Esophagus muscularis mucosa (tissue), 4 donors: ENCODE results near the gene SLC7A8. TPM values are rescaled to one million over a fixed set of nuclear protein-coding genes. Genes with fewer than 3 reads are reported as not detected.

Source experiments
- DNase-seq: peaks from one replicate; pipeline ENCODE4 v3.0.0-alpha.2; 2017; ENCODE audit errors: extremely low spot score
- H3K27ac ChIP-seq, 4 donors: fragments of 200-600 bp; sonication (generic); replicated peaks in 1 of 4; 1 replicate in 3 of 4; 2 replicates in 1 of 4; pipeline ENCODE4 v1.5.1; 2016 to 2019; ENCODE audit warnings: mild to moderate bottlenecking in 1 of 4
- H3K27me3 ChIP-seq, 4 donors: fragments of 200-600 bp; sonication (generic); one replicate each; pipeline versions ENCODE4 v1.5.1 to v1.6.0; 2016 to 2019
- H3K36me3 ChIP-seq, 4 donors: fragments of 200-600 bp; sonication (generic); one replicate each; pipeline ENCODE4 v1.5.1; 2016 to 2019
- H3K4me1 ChIP-seq, 4 donors: fragments of 200-600 bp; sonication (generic); one replicate each; pipeline ENCODE4 v1.5.1; 2016 to 2019
- H3K4me3 ChIP-seq, 4 donors: fragments of 200-600 bp; sonication (generic); 1 replicate in 2 of 4; 2 replicates in 2 of 4; pipeline ENCODE4 v1.5.1; 2016 to 2019; ENCODE audit warnings: mild to moderate bottlenecking in 4 of 4, moderate library complexity in 1 of 4
- H3K9me3 ChIP-seq, 4 donors: fragments of 200-600 bp; sonication (generic); 1 replicate in 3 of 4; 2 replicates in 1 of 4; pipeline ENCODE4 v1.5.1; 2016 to 2019
- EP300 ChIP-seq: sonication (generic); formaldehyde crosslinking; IDR thresholded peaks from one replicate; pipeline ENCODE4 v1.6.1; 2017; ENCODE audit warnings: antibody characterized with exemption
- POLR2A ChIP-seq: fragments of 450-650 bp; IDR thresholded peaks from one replicate; pipeline ENCODE4 v1.6.1; 2017; ENCODE audit warnings: antibody characterized with exemption, moderate library complexity, mild to moderate bottlenecking, low read depth
- POLR2AphosphoS5 ChIP-seq, 2 donors: sonication (generic); formaldehyde crosslinking; IDR thresholded peaks; one replicate each; pipeline ENCODE4 v1.6.1; 2017; ENCODE audit warnings: antibody characterized with exemption in 2 of 2
- WGBS: methylation state at CpG from one replicate; pipeline ENCODE4 v1.1.5; 2018; 5-methylcytosine and 5-hydroxymethylcytosine counted together
- intact Hi-C: fragments of 100-400 bp; cut with DNase I; formaldehyde crosslinking; loops from one replicate; pipeline ENCODE4 v1.15.1; 2023
- total RNA-seq, 4 donors: library from RNA; depleted of rRNA; stranded (reverse); fragments of >200 nt; gene quantifications; one replicate each; pipeline versions ENCODE4 v1.1.0 to v1.2.1, GENCODE V29; 2016
- TF ChIP-seq, protein P1 (sequence below), 3 experiments: fragments of 200-600 bp in 2 of 3; fragments of 450-650 bp in 1 of 3; sonication (generic) in 2 of 3; IDR thresholded peaks; one replicate each; pipeline ENCODE4 v1.5.1; 2017 to 2019; ENCODE audit warnings: antibody characterized with exemption in 3 of 3, mild to moderate bottlenecking in 2 of 3, moderate library complexity in 1 of 3

Gene SLC7A8
- total RNA-seq, 4 donors from 2014 or later: 19.5 to 48.3 (median 32.5) TPM

DNA sequence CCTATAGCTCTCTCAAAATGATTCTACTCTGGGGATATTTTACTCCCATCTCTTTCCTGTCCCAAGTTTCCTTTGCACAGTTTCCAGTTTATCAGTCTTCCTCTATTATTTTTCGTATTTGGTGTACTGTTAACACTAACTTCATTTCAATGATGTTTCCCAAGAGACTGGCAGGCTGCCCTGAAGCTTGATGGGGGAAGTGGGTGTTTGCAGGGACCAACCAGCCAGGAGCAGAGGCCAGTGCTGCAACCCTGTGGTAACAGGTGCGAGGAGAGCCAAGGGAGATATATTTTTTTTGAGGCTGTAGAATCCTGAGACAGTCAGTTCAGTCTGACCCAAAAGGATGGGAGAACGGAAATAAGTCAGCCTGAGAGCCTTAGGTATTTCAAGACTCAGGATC is 52.6 kb downstream of the SLC7A8 start:
- H3K36me3 ChIP-seq: peaks cover 18 to 65% (median 54%) of the 10 kb centered on the region in 4 donors
- peak overlapping the region; percentile 29 to 64 (median 54) for H3K27ac ChIP-seq
- TF ChIP-seq, protein P1, sequence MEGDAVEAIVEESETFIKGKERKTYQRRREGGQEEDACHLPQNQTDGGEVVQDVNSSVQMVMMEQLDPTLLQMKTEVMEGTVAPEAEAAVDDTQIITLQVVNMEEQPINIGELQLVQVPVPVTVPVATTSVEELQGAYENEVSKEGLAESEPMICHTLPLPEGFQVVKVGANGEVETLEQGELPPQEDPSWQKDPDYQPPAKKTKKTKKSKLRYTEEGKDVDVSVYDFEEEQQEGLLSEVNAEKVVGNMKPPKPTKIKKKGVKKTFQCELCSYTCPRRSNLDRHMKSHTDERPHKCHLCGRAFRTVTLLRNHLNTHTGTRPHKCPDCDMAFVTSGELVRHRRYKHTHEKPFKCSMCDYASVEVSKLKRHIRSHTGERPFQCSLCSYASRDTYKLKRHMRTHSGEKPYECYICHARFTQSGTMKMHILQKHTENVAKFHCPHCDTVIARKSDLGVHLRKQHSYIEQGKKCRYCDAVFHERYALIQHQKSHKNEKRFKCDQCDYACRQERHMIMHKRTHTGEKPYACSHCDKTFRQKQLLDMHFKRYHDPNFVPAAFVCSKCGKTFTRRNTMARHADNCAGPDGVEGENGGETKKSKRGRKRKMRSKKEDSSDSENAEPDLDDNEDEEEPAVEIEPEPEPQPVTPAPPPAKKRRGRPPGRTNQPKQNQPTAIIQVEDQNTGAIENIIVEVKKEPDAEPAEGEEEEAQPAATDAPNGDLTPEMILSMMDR (IDR thresholded peaks at IDR 0.05): no peak
- TF ChIP-seq POLR2AphosphoS5 (IDR thresholded peaks at IDR 0.05): peak; percentile 32 to 34
- no peak for TF ChIP-seq POLR2A
- TF ChIP-seq EP300: no peak
- intact Hi-C loops: no loop called here
- H3K9me3 ChIP-seq: no peaks in the 10 kb centered on the region
- peaks cover 0 to 28% (median 27%) of the 10 kb centered on the region in 4 donors for H3K4me1 ChIP-seq
- no peaks in the 10 kb centered on the region for H3K27me3 ChIP-seq
- 43% methylated on average over 3 of the region's 3 CpGs for WGBS
- no peak for DNase-seq
- H3K4me3 ChIP-seq: no peak overlapping the region

DNA sequence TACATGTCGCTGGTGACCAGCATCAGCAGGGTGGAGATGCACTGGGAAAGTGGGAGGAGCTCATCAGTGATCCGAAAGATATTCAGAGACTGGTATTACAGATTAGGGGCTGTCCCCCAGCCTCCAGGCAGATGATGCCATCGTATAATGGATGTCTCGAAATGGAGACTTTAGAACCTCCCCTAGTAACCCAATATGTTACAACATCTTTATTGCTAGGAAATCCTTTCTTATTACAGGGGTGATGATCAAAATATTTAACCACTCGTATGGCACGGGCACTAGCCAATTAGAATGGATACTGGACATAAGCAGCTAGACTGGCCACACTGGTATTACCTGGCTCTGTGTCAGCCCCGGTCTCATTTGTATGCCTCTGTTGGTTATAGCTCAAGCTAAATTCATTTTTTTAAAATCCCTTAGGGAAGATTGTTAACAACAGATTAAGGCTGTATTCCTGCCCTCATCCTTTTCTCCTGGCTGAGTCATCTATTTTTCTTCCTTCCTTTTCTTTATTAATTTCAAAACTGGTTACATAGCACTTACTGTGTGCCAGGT is 53.6 kb downstream of the SLC7A8 start:
- intact Hi-C loops: loop anchor here (10.0 kb wide), 1 partner anchor 175 kb away; the partner anchor contains the start of genes BCL2L2 and PPP1R3E
- 97% methylated on average over 7 of the region's 7 CpGs for WGBS
- Histone ChIP-seq H3K36me3 (peaks cover 18 to 63% (median 53%) of the 10 kb centered on the region in 4 donors), H3K27me3 (no peaks in the 10 kb centered on the region), H3K9me3 (no peaks in the 10 kb centered on the region), H3K4me1 (peaks cover 0 to 31% (median 30%) of the 10 kb centered on the region in 4 donors), H3K4me3 (no peak overlapping the region), H3K27ac (peak overlapping the region; percentile 29 to 64 (median 54))
- no peak for DNase-seq
- TF ChIP-seq, protein P1 (IDR thresholded peaks at IDR 0.05): no peak
- TF ChIP-seq POLR2A: no peak
- TF ChIP-seq EP300: no peak
- TF ChIP-seq POLR2AphosphoS5 (IDR thresholded peaks at IDR 0.05): no peak

DNA sequence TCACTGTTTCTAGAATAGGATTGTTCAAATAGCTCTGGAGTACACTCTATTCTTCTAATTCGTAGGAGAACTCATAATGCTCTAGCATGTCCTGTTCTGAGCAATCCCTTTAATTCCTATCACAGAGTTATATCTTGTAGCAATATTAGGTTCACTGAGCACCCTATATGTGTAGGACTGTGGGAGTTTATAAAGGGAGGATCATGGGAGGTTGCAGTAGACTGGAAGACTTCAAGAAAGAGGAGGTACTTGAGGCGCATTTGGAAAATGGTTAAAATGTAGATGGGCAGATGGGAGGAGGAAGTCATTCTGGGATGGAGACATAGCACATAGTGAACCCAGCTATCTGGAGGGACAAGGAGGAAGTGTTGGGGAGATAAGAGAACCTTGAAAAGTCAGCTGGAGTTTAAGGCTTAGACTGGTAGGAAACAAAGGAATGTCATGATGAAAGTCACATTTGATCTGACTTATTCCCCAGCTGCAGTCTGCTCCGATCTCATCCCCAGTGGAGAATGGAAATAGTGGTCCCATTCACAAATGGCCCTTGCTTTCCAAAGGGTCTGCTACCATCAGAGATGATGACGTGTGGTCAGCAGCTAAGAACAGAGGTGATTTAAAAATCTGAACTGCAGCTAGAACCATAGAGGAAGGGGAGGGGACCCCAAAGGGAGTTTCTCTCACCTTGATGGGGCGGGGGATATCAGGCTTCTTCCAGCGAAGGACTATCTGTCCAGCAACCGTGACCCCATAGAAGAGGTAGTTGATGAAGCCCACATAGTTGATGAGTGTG is 54.3 kb downstream of the SLC7A8 start:
- Histone ChIP-seq H3K9me3 (no peaks in the 10 kb centered on the region), H3K27ac (peak overlapping the region in 3 of 4 donors; percentile 29 to 64 (median 57)), H3K4me1 (peaks cover 0 to 31% (median 30%) of the 10 kb centered on the region in 4 donors), H3K4me3 (no peak overlapping the region), H3K36me3 (peaks cover 18 to 63% (median 53%) of the 10 kb centered on the region in 4 donors), H3K27me3 (no peaks in the 10 kb centered on the region)
- intact Hi-C loops: loop anchor here (10.0 kb wide), 1 partner anchor 176 kb away; the partner anchor contains the start of genes BCL2L2 and PPP1R3E
- WGBS: 83% methylated on average over 7 of the region's 7 CpGs
- no peak for DNase-seq
- TF ChIP-seq EP300: no peak
- TF ChIP-seq, protein P1 (IDR thresholded peaks at IDR 0.05): no peak
- no peak for TF ChIP-seq POLR2AphosphoS5 (IDR thresholded peaks at IDR 0.05)
- no peak for TF ChIP-seq POLR2A

DNA sequence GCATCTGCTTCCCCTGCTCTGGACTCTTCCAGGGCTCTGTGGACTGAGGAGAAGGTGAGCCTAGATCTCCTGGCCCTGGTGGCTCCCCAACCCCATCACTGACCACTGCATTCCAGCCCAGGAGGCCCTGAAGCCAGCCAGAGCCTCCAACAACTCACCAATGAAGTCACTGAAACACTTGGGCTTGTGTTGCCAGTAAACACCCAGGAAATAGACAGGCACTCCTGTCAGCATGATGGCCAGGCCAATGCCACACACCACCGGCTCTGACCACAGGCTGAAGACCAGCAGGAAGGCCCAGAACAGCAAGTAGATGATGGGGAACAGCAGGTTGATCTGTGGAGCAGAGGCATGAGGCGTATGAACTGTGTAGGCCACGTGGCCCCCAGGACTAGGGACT is 55.6 kb downstream of the SLC7A8 start:
- H3K36me3 ChIP-seq: peaks cover 18 to 57% (median 52%) of the 10 kb centered on the region in 4 donors
- intact Hi-C loops: loop anchor here (10.0 kb wide), 1 partner anchor 177 kb away; the partner anchor contains the start of genes BCL2L2 and PPP1R3E
- H3K9me3 ChIP-seq: no peaks in the 10 kb centered on the region
- H3K27ac ChIP-seq: no peak overlapping the region
- no peak for TF ChIP-seq POLR2AphosphoS5 (IDR thresholded peaks at IDR 0.05)
- no peak for TF ChIP-seq POLR2A
- no peak for TF ChIP-seq EP300
- TF ChIP-seq, protein P1 (IDR thresholded peaks at IDR 0.05): no peak
- peaks cover 6 to 41% (median 37%) of the 10 kb centered on the region in 4 donors for H3K4me1 ChIP-seq
- WGBS: 93% methylated on average over 2 of the region's 3 CpGs
- no peaks in the 10 kb centered on the region for H3K27me3 ChIP-seq
- DNase-seq: no peak
- no peak overlapping the region for H3K4me3 ChIP-seq
